Measurements from ENCODE around the gene CRYBA2.

GRCh38 chr2:218990612-218991011 is 2.6 kb downstream of the CRYBA2 start:
- TF ChIP-seq CTCF (IDR thresholded peaks at IDR 0.05) (no peak), POLR2A (IDR thresholded peaks at IDR 0.05) (no peak)
